K562 (cell line): Measurements from ENCODE around the gene ECPAS. TPM values are rescaled to one million over a fixed set of nuclear protein-coding genes. Genes with fewer than 3 reads are reported as not detected.

ENCODE experiments used
- BRD4 ChIP-seq: fragments of 200-600 bp; sonication (generic); IDR thresholded peaks from 2 replicates; pipeline ENCODE4 v1.6.1; 2017; ENCODE audit warnings: inconsistent platforms
- CHCHD3 ChIP-seq: fragments of 250-450 bp; sonication (Bioruptor Pico); IDR thresholded peaks from 2 replicates; pipeline ENCODE4 v2.1.2; 2022; ENCODE audit warnings: mild to moderate bottlenecking
- FOXJ3 ChIP-seq: sonication (generic); formaldehyde crosslinking; IDR thresholded peaks from 2 replicates; pipeline ENCODE4 v1.4.0; 2020; ENCODE audit warnings: mild to moderate bottlenecking, missing genetic modification reagents
- FOXP1 ChIP-seq: sonication (generic); formaldehyde crosslinking; IDR thresholded peaks from 2 replicates; pipeline ENCODE4 v1.8.0; 2022; ENCODE audit warnings: mild to moderate bottlenecking, missing genetic modification reagents
- JUN ChIP-seq, 2 experiments: sonication (generic) in 1 of 2; formaldehyde crosslinking in 1 of 2; IDR thresholded peaks; 2 replicates each; pipeline versions ENCODE4 v1.6.1 to v1.8.0; 2012 to 2022; ENCODE audit warnings: borderline replicate concordance in 2 of 2, mild to moderate bottlenecking in 2 of 2, improper control_type of control experiment in 1 of 2, low read depth in 1 of 2, low read length in 1 of 2, missing genetic modification reagents in 1 of 2
- KDM1A ChIP-seq, 2 experiments: fragments of 450-650 bp; IDR thresholded peaks; 2 replicates each; pipeline ENCODE4 v1.6.1; 2016; ENCODE audit warnings: mild to moderate bottlenecking in 2 of 2
- MYNN ChIP-seq, 2 experiments: sonication (generic); formaldehyde crosslinking in 1 of 2; IDR thresholded peaks; 2 replicates each; pipeline versions ENCODE4 v1.5.0 to v1.6.1; 2016 to 2020; ENCODE audit warnings: antibody characterized with exemption in 1 of 2, missing genetic modification reagents in 1 of 2
- NFRKB ChIP-seq: fragments of 450-650 bp; IDR thresholded peaks from 2 replicates; pipeline ENCODE4 v1.6.1; 2016; ENCODE audit warnings: low read depth
- PRMT5 ChIP-seq: sonication (generic); formaldehyde crosslinking; IDR thresholded peaks from 2 replicates; pipeline ENCODE4 v1.5.0; 2020; ENCODE audit warnings: missing genetic modification reagents
- RAD21 ChIP-seq, 2 experiments: fragments of 250-450 bp in 1 of 2; fragments of 450-650 bp in 1 of 2; sonication (Bioruptor Pico) in 1 of 2; formaldehyde crosslinking in 1 of 2; IDR thresholded peaks in 1 of 2; conservative IDR thresholded peaks in 1 of 2; 2 replicates each; pipeline versions ENCODE4 v1.4.0 to v1.8.0; 2020 to 2022; ENCODE audit warnings: mild to moderate bottlenecking in 2 of 2, moderate library complexity in 1 of 2
- SAP30 ChIP-seq: fragments of 200-600 bp; sonication (generic); IDR thresholded peaks from 2 replicates; pipeline ENCODE4 v1.6.1; 2012; ENCODE audit warnings: borderline replicate concordance, low read depth, mild to moderate bottlenecking, moderate library complexity, low read length, control low read depth, inconsistent platforms; ENCODE audit not compliant: insufficient read depth, poor library complexity, severe bottlenecking
- TAF9B ChIP-seq: fragments of 450-650 bp; IDR thresholded peaks from 2 replicates; pipeline ENCODE4 v1.6.1; 2018; ENCODE audit warnings: mild to moderate bottlenecking; ENCODE audit not compliant: partially characterized antibody
- ZNF143 ChIP-seq: sonication (generic); formaldehyde crosslinking; IDR thresholded peaks from 2 replicates; pipeline ENCODE4 v1.9.0; 2022; ENCODE audit warnings: mild to moderate bottlenecking, missing genetic modification reagents
- ZNF184 ChIP-seq: sonication (generic); formaldehyde crosslinking; IDR thresholded peaks from 2 replicates; pipeline ENCODE4 v1.5.0; 2020; ENCODE audit warnings: missing genetic modification reagents
- ZNF354B ChIP-seq: fragments of 250-450 bp; sonication (Bioruptor Pico); IDR thresholded peaks from 2 replicates; pipeline ENCODE4 v1.4.0; 2020
- ZNF696 ChIP-seq: fragments of 250-450 bp; sonication (Bioruptor Pico); conservative IDR thresholded peaks from 2 replicates; pipeline ENCODE4 v1.4.0; 2020; ENCODE audit warnings: mild to moderate bottlenecking, moderate library complexity
- ZNF785 ChIP-seq: fragments of 250-450 bp; sonication (Bioruptor Pico); IDR thresholded peaks from 2 replicates; pipeline ENCODE4 v1.4.0; 2020; ENCODE audit warnings: mild to moderate bottlenecking
- ZNF79 ChIP-seq: fragments of 250-450 bp; sonication (Bioruptor Pico); IDR thresholded peaks from 2 replicates; pipeline ENCODE4 v1.4.0; 2020; ENCODE audit warnings: low read depth, mild to moderate bottlenecking, moderate library complexity
- ZNF830 ChIP-seq: fragments of 250-450 bp; sonication (Bioruptor Pico); IDR thresholded peaks from 2 replicates; pipeline ENCODE4 v1.5.0; 2021; ENCODE audit warnings: mild to moderate bottlenecking
- polyA plus RNA-seq, 8 experiments: library from polyadenylated mRNA; depleted of rRNA in 4 of 8; stranded (reverse) in 5 of 8; unstranded in 3 of 8; fragments of >200 nt; fragmentation: Nextera tagmentation in 2 of 8; fragmentation: Illumina TruSeq in 1 of 8; extraction: Ambion mirVana in 2 of 8; extraction: Trizol in 1 of 8; gene quantifications; 2 replicates each; pipeline versions ENCODE4 v1.2.1 to v1.2.3, GENCODE V29; 2011 to 2014; ENCODE audit warnings: inconsistent platforms in 1 of 8, missing spikeins in 1 of 8
- total RNA-seq, 7 experiments: library from RNA; depleted of rRNA in 6 of 7; stranded (reverse); fragments of >200 nt in 6 of 7; fragmentation: Illumina TruSeq in 2 of 7; extraction: Trizol in 2 of 7; gene quantifications; 2 replicates each; pipeline versions ENCODE4 v1.2.1 to v1.2.3, GENCODE V29; 2011 to 2021; ENCODE audit warnings: low replicate concordance in 1 of 7
- TF ChIP-seq, protein P1 (sequence below), 2 experiments: fragments of 450-650 bp in 1 of 2; IDR thresholded peaks; 2 replicates each; pipeline ENCODE4 v1.6.1; 2011 to 2017; ENCODE audit warnings: low read depth in 2 of 2, antibody characterized with exemption in 1 of 2, borderline replicate concordance in 1 of 2, low read length in 1 of 2, mild to moderate bottlenecking in 1 of 2, mixed read lengths in 1 of 2; ENCODE audit not compliant: control insufficient read depth in 1 of 2
- TF ChIP-seq, protein P2 (sequence below): fragments of 200-800 bp; sonication (Bioruptor generic); IDR thresholded peaks from 2 replicates; pipeline ENCODE4 v1.6.1; 2017; ENCODE audit warnings: missing genetic modification characterization, missing compliant biosample characterization
- TF ChIP-seq, protein P3 (sequence below): IDR thresholded peaks from 2 replicates; pipeline ENCODE4 v1.6.1; 2016; ENCODE audit warnings: missing genetic modification characterization, missing compliant biosample characterization

ECPAS gene
- total and polyA plus RNA-seq, 9 of the 15 experiments (the other 6 are each of a cell fraction or from before 2014, with no cell fraction given): 14.5 to 90.9 (median 75.7) TPM

DNA sequence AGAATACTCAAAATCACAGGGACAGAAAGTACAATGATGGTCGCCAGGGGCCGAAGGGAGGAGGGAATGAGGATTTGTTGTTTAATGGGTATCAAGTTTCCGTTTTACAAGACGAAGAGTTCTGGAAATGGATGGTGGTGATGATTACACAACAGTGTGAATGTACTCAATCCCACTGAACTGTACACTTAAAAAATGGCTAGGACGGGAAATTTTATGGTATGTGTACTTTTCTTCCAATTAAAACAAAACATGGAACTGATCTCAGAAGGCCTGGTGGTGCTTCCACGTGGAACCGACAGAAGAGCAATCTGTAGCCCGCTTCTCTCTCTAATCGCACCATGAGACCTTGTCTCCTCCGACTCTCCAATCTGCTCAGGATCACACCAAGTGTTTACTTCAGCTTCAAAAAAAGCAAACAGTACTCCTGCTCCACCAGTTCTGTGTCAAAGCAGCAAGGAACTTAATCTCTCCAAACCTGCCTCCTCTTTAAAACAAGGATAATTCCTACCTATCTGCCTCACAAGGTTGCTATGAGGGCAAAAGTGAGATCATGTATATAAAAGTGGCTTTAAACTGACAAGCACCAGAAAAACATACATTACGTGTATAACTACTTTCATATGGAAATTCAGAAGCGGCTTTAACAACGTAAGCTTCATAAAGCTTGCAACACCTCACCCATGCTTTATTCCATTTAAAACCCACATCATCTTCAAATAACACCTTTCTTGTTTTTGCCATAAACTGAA is 2.1 kb downstream of the ECPAS start (continued):
- no peak for TF ChIP-seq ZNF785
- no peak for TF ChIP-seq PRMT5 (CRISPR knock-in tag)
- no peak for TF ChIP-seq ZNF696
- TF ChIP-seq SAP30: peak; percentile 27
- TF ChIP-seq ZNF354B (CRISPR knock-in tag): no peak
- no peak for TF ChIP-seq RAD21 (CRISPR knock-in tag; conservative IDR thresholded peaks at IDR 0.05 in 1 of 2, IDR thresholded peaks at IDR 0.05 in 1 of 2)
- 0 out of 2 replicates have a peak, but pooled peaks have one; percentile 5 for TF ChIP-seq NFRKB
- TF ChIP-seq ZNF830 (CRISPR knock-in tag): no peak
- 0 out of 4 replicates have a peak, but pooled peaks of 1 of the 2 experiments have one; percentile 14 for TF ChIP-seq KDM1A (IDR thresholded peaks at IDR 0.05)
- no peak for TF ChIP-seq ZNF143 (CRISPR knock-in tag)
- TF ChIP-seq MYNN (IDR thresholded peaks at IDR 0.05): no peak
- TF ChIP-seq MYNN (CRISPR knock-in tag; IDR thresholded peaks at IDR 0.05): no peak
- no peak for TF ChIP-seq BRD4
- TF ChIP-seq CHCHD3: no peak
- peak; percentile 6; the same call in 1 of the 2 replicates for TF ChIP-seq JUN (IDR thresholded peaks at IDR 0.05; ENCODE audit: borderline replicate concordance, low read depth, low read length)
- no peak for TF ChIP-seq JUN (CRISPR knock-in tag; IDR thresholded peaks at IDR 0.05; ENCODE audit: borderline replicate concordance)
- no peak for TF ChIP-seq FOXJ3 (CRISPR knock-in tag)
- TF ChIP-seq, protein P1, sequence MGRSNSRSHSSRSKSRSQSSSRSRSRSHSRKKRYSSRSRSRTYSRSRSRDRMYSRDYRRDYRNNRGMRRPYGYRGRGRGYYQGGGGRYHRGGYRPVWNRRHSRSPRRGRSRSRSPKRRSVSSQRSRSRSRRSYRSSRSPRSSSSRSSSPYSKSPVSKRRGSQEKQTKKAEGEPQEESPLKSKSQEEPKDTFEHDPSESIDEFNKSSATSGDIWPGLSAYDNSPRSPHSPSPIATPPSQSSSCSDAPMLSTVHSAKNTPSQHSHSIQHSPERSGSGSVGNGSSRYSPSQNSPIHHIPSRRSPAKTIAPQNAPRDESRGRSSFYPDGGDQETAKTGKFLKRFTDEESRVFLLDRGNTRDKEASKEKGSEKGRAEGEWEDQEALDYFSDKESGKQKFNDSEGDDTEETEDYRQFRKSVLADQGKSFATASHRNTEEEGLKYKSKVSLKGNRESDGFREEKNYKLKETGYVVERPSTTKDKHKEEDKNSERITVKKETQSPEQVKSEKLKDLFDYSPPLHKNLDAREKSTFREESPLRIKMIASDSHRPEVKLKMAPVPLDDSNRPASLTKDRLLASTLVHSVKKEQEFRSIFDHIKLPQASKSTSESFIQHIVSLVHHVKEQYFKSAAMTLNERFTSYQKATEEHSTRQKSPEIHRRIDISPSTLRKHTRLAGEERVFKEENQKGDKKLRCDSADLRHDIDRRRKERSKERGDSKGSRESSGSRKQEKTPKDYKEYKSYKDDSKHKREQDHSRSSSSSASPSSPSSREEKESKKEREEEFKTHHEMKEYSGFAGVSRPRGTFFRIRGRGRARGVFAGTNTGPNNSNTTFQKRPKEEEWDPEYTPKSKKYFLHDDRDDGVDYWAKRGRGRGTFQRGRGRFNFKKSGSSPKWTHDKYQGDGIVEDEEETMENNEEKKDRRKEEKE (IDR thresholded peaks at IDR 0.05; ENCODE audit: borderline replicate concordance in 1 of 2, control insufficient read depth in 1 of 2, low read depth in 2 of 2, low read length in 1 of 2): no peak
- TF ChIP-seq, protein P2, sequence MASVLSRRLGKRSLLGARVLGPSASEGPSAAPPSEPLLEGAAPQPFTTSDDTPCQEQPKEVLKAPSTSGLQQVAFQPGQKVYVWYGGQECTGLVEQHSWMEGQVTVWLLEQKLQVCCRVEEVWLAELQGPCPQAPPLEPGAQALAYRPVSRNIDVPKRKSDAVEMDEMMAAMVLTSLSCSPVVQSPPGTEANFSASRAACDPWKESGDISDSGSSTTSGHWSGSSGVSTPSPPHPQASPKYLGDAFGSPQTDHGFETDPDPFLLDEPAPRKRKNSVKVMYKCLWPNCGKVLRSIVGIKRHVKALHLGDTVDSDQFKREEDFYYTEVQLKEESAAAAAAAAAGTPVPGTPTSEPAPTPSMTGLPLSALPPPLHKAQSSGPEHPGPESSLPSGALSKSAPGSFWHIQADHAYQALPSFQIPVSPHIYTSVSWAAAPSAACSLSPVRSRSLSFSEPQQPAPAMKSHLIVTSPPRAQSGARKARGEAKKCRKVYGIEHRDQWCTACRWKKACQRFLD (CRISPR knock-in tag): no peak
- TF ChIP-seq ZNF79 (CRISPR knock-in tag): no peak
- TF ChIP-seq, protein P3, sequence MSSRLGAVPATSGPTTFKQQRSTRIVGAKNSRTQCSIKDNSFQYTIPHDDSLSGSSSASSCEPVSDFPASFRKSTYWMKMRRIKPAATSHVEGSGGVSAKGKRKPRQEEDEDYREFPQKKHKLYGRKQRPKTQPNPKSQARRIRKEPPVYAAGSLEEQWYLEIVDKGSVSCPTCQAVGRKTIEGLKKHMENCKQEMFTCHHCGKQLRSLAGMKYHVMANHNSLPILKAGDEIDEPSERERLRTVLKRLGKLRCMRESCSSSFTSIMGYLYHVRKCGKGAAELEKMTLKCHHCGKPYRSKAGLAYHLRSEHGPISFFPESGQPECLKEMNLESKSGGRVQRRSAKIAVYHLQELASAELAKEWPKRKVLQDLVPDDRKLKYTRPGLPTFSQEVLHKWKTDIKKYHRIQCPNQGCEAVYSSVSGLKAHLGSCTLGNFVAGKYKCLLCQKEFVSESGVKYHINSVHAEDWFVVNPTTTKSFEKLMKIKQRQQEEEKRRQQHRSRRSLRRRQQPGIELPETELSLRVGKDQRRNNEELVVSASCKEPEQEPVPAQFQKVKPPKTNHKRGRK (tag): no peak
- TF ChIP-seq TAF9B: no peak
- no peak for TF ChIP-seq FOXP1 (CRISPR knock-in tag)
- TF ChIP-seq ZNF184 (CRISPR knock-in tag): no peak
